Nephron progenitor cell (in vitro differentiated cells): ENCODE data around the gene CYP27A1.

Source experiments
- DNase-seq: peaks from one replicate; pipeline ENCODE4 v3.0.0; 2021
- H3K27ac Mint-ChIP-seq: 2 replicates; pipeline ENCODE4 v1.8.0; 2021; ENCODE audit warnings: mild to moderate bottlenecking, moderate library complexity, mixed read lengths
- H3K27me3 Mint-ChIP-seq: 2 replicates; pipeline ENCODE4 v1.8.0; 2021; ENCODE audit warnings: mild to moderate bottlenecking, low read depth, mixed read lengths; ENCODE audit not compliant: poor library complexity
- H3K36me3 Mint-ChIP-seq: 2 replicates; pipeline ENCODE4 v1.8.0; 2021; ENCODE audit warnings: low read depth, mixed read lengths
- H3K4me1 Mint-ChIP-seq: 2 replicates; pipeline ENCODE4 v1.8.0; 2021; ENCODE audit warnings: mixed read lengths
- H3K4me3 Mint-ChIP-seq: 2 replicates; pipeline ENCODE4 v1.8.0; 2021; ENCODE audit warnings: mild to moderate bottlenecking, moderate library complexity, mixed read lengths
- H3K9me3 Mint-ChIP-seq: 2 replicates; pipeline ENCODE4 v1.8.0; 2021; ENCODE audit warnings: mild to moderate bottlenecking, moderate library complexity, mixed read lengths
- CTCF ChIP-seq: fragments of 200-600 bp; sonication (generic); IDR thresholded peaks from 2 replicates; pipeline ENCODE4 v1.5.0; 2021; ENCODE audit warnings: antibody characterized with exemption

The CYP27A1 gene

GRCh38 chr2:218743068-218743467 is 38.9 kb upstream of the CYP27A1 start:
- Mint-ChIP-seq H3K4me3 (no peak overlapping the region), H3K27ac (no peak overlapping the region), H3K9me3 (no peaks in the 10 kb centered on the region), H3K27me3 (no peaks in the 10 kb centered on the region), H3K36me3 (peaks cover 77% of the 10 kb centered on the region), H3K4me1 (no peaks in the 10 kb centered on the region)
- TF ChIP-seq CTCF = no peak
- no peak for DNase-seq

DNA sequence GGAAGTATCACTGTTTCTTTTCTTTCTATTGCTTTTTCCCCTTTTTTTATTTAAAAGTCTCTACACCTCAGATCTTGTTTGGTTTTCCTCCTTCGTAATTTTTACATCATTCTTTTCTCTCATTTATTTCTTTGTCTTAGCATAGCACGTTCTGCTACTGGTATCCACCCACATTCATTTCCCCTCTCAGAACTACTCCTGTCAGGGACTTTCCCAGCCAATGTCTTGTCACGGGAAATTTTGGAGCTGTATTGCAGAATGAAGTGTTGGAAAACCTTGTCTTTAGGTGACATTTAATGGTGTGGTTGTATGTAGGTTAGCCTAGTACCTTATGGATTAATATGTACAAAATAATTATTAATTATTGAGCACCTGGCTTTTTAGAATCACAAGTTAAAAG is 37.3 kb upstream of the CYP27A1 start:
- Mint-ChIP-seq H3K4me1 (no peaks in the 10 kb centered on the region), H3K4me3 (no peak overlapping the region), H3K27ac (no peak overlapping the region), H3K9me3 (no peaks in the 10 kb centered on the region), H3K27me3 (no peaks in the 10 kb centered on the region), H3K36me3 (peaks cover 75% of the 10 kb centered on the region)
- no peak for DNase-seq
- TF ChIP-seq CTCF = no peak

DNA sequence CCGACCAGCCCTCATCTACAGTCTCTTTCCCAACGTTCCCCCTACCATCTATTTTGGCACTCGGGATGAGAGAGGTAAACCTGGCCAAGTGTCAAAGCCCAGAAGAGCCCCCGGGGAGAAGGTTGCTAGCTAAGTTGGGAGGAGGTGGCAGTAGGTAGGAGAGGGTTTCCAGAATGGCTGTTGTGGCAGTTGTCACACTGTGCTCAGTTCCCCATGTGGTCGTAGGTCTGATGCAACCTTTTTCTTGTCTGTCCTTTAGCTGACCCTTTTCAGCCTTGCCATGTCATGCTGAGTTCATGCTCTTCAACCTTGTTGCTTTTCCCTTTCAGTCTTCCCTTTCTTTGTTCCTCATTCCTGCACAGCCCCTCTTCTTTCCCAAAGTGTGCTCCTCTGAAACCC is 36.8 kb upstream of the CYP27A1 start:
- no peak for TF ChIP-seq CTCF

GRCh38 chr2:218745559-218746469 is 36.1 kb upstream of the CYP27A1 start:
- Mint-ChIP-seq H3K4me1 (no peaks in the 10 kb centered on the region), H3K27me3 (no peaks in the 10 kb centered on the region), H3K9me3 (no peaks in the 10 kb centered on the region), H3K4me3 (no peak overlapping the region), H3K36me3 (peaks cover 76% of the 10 kb centered on the region), H3K27ac (no peak overlapping the region)
- TF ChIP-seq CTCF = no peak
- no peak for DNase-seq

More for the DNA sequence above, 36.8 kb upstream of the CYP27A1 start:
- Mint-ChIP-seq H3K36me3 (peaks cover 75% of the 10 kb centered on the region), H3K27ac (no peak overlapping the region), H3K27me3 (no peaks in the 10 kb centered on the region), H3K4me1 (no peaks in the 10 kb centered on the region), H3K4me3 (no peak overlapping the region), H3K9me3 (no peaks in the 10 kb centered on the region)
- no peak for DNase-seq

DNA sequence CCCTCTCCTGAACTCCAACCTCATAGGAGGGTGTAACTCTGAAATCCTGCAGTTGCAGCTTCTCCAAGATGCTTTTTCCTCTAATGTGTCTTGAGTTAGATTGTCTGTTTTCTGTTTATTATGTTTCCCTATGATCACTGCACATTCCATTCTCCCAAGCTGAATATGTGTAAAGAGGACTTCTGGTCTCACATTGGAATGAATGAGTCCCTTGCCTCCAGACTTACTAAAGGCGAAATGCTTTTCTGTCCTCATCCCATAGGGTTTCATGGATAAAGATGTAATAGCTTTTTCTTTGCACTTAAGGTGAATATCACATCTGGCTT is 35.5 kb upstream of the CYP27A1 start:
- H3K27me3 Mint-ChIP-seq = no peaks in the 10 kb centered on the region

More for the DNA sequence above, 35.5 kb upstream of the CYP27A1 start:
- no peak for TF ChIP-seq CTCF
- Mint-ChIP-seq H3K4me3 (no peak overlapping the region), H3K4me1 (no peaks in the 10 kb centered on the region), H3K9me3 (no peaks in the 10 kb centered on the region), H3K36me3 (peaks cover 76% of the 10 kb centered on the region), H3K27ac (no peak overlapping the region)
- no peak for DNase-seq
